Activated naive CD8-positive, alpha-beta T cell treated with anti-CD3 and anti-CD28 coated beads, Interleukin-2, amount 10 ng/mL, durations not matched to agents 7 days and 5 days (primary cell): ENCODE data around the gene KDM5C. TPM values are rescaled to one million over a fixed set of nuclear protein-coding genes. Genes with fewer than 3 reads are reported as not detected.
"Not testable (repeated sequence)": the region's sequence is repeated elsewhere in the genome, so short reads cannot be mapped to it uniquely, and the experiment has no call there.

ENCODE experiments used
- ATAC-seq: fragments of 150-1000 bp; cut with Tn5 transposase; one replicate; pipeline ENCODE4 v1.10.0; 2021; ENCODE audit warnings: low read depth, moderate library complexity
- POLR2A ChIA-PET: fragments of 350-600 bp; sonication (Branson Sonifier 250); formaldehyde crosslinking; loops from one replicate; lab custom pipeline; 2021; ENCODE audit warnings: antibody characterized with exemption; lab: Charles Lee
- DNase-seq: peaks from one replicate; pipeline ENCODE4 v3.0.0; 2021
- H3K27ac Mint-ChIP-seq: one replicate; pipeline ENCODE4 v1.8.0; 2022; ENCODE audit warnings: mild to moderate bottlenecking, mixed read lengths
- H3K27me3 Mint-ChIP-seq: one replicate; pipeline ENCODE4 v1.8.0; 2022; ENCODE audit warnings: mild to moderate bottlenecking, moderate library complexity, mixed read lengths
- H3K36me3 Mint-ChIP-seq: one replicate; pipeline ENCODE4 v1.8.0; 2021; ENCODE audit warnings: mild to moderate bottlenecking, mixed read lengths
- H3K4me1 Mint-ChIP-seq: one replicate; pipeline ENCODE4 v1.8.0; 2021; ENCODE audit warnings: mixed read lengths
- H3K4me3 Mint-ChIP-seq: one replicate; pipeline ENCODE4 v1.8.0; 2022; ENCODE audit warnings: mild to moderate bottlenecking, moderate library complexity, mixed read lengths
- H3K9me3 Mint-ChIP-seq: one replicate; pipeline ENCODE4 v1.8.0; 2021; ENCODE audit warnings: mixed read lengths
- total RNA-seq, 2 experiments: library from RNA; stranded (reverse); gene quantifications; one replicate each; pipeline ENCODE4 v1.2.3, GENCODE V29; 2021

Gene KDM5C
- total RNA-seq, 2 experiments from 2014 or later, result 97.8 to 108 TPM

DNA sequence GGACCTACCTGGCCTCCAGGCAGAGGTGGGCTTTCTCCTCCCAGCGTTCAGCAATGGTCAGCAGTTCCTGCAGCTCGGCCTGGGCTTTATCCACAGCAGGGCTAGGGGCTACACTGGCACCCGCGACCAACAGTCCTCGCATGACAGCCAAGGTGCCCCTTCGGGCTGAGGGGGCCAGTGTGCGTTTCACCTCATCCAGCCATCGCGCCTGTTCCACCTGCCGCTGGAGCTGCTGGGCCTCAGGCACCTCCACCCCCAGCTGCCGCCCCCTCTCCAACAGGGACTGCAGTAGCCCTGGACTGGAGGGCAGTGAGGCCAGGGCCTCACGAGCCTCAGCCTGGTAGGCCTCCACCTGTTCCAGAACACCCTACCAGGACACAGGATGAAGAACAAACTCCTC, 28.3 kb downstream of the KDM5C start:
- ATAC-seq (no peak), DNase-seq (no peak)
- Mint-ChIP-seq H3K36me3 (peaks cover 12% of the 10 kb centered on the region), H3K27me3 (no peaks in the 10 kb centered on the region), H3K9me3 (no peaks in the 10 kb centered on the region), H3K4me1 (no peaks in the 10 kb centered on the region), H3K4me3 (no peak overlapping the region), H3K27ac (no peak overlapping the region)
- POLR2A ChIA-PET, result no interaction called here

GRCh38 chrX:53195401-53195800, 29.6 kb downstream of the KDM5C start:
- no peak overlapping the region for H3K4me3 Mint-ChIP-seq
- peaks cover 2% of the 10 kb centered on the region for H3K4me1 Mint-ChIP-seq
- POLR2A ChIA-PET, result interaction anchor here (1.0 kb wide), 1 partner anchor 57 kb away, joined by 3 read pairs; no protein-coding TSS in a partner anchor
- H3K27me3 Mint-ChIP-seq, result no peaks in the 10 kb centered on the region
- no peak overlapping the region for H3K27ac Mint-ChIP-seq
- H3K9me3 Mint-ChIP-seq, result no peaks in the 10 kb centered on the region
- no peak for ATAC-seq
- DNase-seq, result no peak
- H3K36me3 Mint-ChIP-seq, result peaks cover 14% of the 10 kb centered on the region

GRCh38 chrX:53194308-53194707, 30.7 kb downstream of the KDM5C start:
- Mint-ChIP-seq H3K36me3 (peaks cover 14% of the 10 kb centered on the region), H3K9me3 (no peaks in the 10 kb centered on the region), H3K27me3 (no peaks in the 10 kb centered on the region), H3K4me1 (peaks cover 8% of the 10 kb centered on the region), H3K4me3 (no peak overlapping the region), H3K27ac (no peak overlapping the region)
- no peak for ATAC-seq
- DNase-seq, result no peak
- POLR2A ChIA-PET, result interaction anchor here (1.0 kb wide), 1 partner anchor 58 kb away, joined by 3 read pairs; no protein-coding TSS in a partner anchor

- Mint-ChIP-seq H3K36me3 (peaks cover 13% of the 10 kb centered on the region), H3K27me3 (no peaks in the 10 kb centered on the region), H3K4me1 (peaks cover 11% of the 10 kb centered on the region), H3K27ac (no peak overlapping the region), H3K4me3 (no peak overlapping the region), H3K9me3 (no peaks in the 10 kb centered on the region)
- no peak for DNase-seq
- ATAC-seq, result no peak
- POLR2A ChIA-PET, result no interaction called here
These were observed 31.9 kb downstream of the KDM5C start for GRCh38 chrX:53193093-53193492.

DNA sequence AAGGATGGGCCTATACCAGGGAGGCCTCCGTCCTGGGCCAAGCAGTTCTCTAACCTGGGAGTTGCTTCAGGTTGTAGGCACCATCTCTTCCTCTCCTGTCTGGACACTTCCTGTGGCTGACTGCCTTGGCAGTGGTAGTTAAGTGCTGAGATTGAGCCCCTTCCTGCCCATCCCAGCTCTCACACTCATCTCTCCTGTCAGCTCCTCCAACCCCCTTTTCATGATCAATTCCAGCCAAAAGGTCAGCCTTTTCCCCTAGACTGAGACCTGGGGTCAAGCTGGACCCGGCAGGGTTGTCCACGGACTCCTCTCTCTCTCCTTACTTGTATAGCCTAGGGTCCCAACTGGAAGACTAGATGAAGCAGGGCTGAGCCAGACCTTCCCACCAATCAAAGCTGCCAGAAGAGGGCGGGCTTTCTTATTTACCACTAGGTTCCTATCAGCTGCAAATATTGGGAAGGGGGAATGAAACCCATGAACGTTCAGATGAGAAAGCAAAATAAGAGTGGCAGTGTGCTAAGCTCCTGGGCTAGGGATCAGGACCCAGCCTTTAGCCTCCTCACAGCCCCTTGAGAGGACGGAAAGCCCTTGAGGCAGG, 34.5 kb downstream of the KDM5C start:
- H3K36me3 Mint-ChIP-seq, result peaks cover 3% of the 10 kb centered on the region
- H3K27ac Mint-ChIP-seq, result no peak overlapping the region
- no peak overlapping the region for H3K4me3 Mint-ChIP-seq
- ATAC-seq, result no peak
- no peak for DNase-seq
- peaks cover 11% of the 10 kb centered on the region for H3K4me1 Mint-ChIP-seq
- no peaks in the 10 kb centered on the region for H3K27me3 Mint-ChIP-seq
- POLR2A ChIA-PET, result no interaction called here
- H3K9me3 Mint-ChIP-seq, result no peaks in the 10 kb centered on the region

GRCh38 chrX:53188763-53189162, 36.2 kb downstream of the KDM5C start:
- Mint-ChIP-seq H3K4me3 (no peak overlapping the region), H3K36me3 (peaks cover 2% of the 10 kb centered on the region), H3K4me1 (peaks cover 11% of the 10 kb centered on the region), H3K9me3 (no peaks in the 10 kb centered on the region), H3K27ac (no peak overlapping the region), H3K27me3 (no peaks in the 10 kb centered on the region)
- ATAC-seq (peak; percentile 67), DNase-seq (no peak)
- POLR2A ChIA-PET, result no interaction called here

GRCh38 chrX:53186351-53186750, 38.7 kb downstream of the KDM5C start:
- no peak for ATAC-seq
- no peak for DNase-seq
- Mint-ChIP-seq H3K4me1 (peaks cover 11% of the 10 kb centered on the region), H3K27ac (no peak overlapping the region), H3K9me3 (no peaks in the 10 kb centered on the region), H3K36me3 (peaks cover 2% of the 10 kb centered on the region), H3K27me3 (no peaks in the 10 kb centered on the region), H3K4me3 (no peak overlapping the region)
- POLR2A ChIA-PET, result no interaction called here

- ATAC-seq (no peak), DNase-seq (no peak)
- Mint-ChIP-seq H3K36me3 (no peaks in the 10 kb centered on the region), H3K27ac (no peak overlapping the region), H3K9me3 (no peaks in the 10 kb centered on the region), H3K4me1 (peaks cover 7% of the 10 kb centered on the region), H3K27me3 (no peaks in the 10 kb centered on the region), H3K4me3 (no peak overlapping the region)
- POLR2A ChIA-PET, result no interaction called here
These were observed 40.2 kb downstream of the KDM5C start for GRCh38 chrX:53184836-53185235.

GRCh38 chrX:53171356-53171755, 53.7 kb downstream of the KDM5C start:
- Mint-ChIP-seq H3K9me3 (peaks cover 3% of the 10 kb centered on the region), H3K36me3 (peaks cover 4% of the 10 kb centered on the region), H3K27ac (no peak overlapping the region), H3K27me3 (peaks cover 4% of the 10 kb centered on the region), H3K4me3 (no peak overlapping the region), H3K4me1 (no peaks in the 10 kb centered on the region)
- POLR2A ChIA-PET, result no interaction called here
- ATAC-seq, result no peak
- DNase-seq, result no peak

DNA sequence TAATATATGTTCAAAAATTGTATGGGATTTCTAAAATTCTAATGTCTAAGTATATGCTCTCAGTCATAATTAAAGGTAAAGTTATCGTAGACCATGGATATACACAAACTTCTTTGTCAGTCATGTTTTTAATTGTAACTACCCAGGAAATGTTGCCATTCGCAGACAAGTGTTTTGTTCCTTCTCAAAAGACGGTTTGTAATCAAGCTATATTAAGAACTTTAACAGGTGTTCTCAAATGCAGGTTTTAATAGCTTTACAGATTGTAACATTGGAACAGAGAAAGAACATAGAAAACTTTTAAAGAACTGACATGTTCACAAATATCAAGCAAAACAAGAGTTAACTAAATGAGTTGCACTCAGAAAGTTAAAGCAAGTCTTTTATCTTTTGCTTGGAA, 58.9 kb downstream of the KDM5C start:
- no peaks in the 10 kb centered on the region for H3K9me3 Mint-ChIP-seq
- H3K27ac Mint-ChIP-seq, result no peak overlapping the region
- H3K4me1 Mint-ChIP-seq, result no peaks in the 10 kb centered on the region
- no peak for DNase-seq
- POLR2A ChIA-PET, result no interaction called here
- H3K4me3 Mint-ChIP-seq, result no peak overlapping the region
- H3K27me3 Mint-ChIP-seq, result no peaks in the 10 kb centered on the region
- ATAC-seq, result no peak
- H3K36me3 Mint-ChIP-seq, result no peaks in the 10 kb centered on the region

DNA sequence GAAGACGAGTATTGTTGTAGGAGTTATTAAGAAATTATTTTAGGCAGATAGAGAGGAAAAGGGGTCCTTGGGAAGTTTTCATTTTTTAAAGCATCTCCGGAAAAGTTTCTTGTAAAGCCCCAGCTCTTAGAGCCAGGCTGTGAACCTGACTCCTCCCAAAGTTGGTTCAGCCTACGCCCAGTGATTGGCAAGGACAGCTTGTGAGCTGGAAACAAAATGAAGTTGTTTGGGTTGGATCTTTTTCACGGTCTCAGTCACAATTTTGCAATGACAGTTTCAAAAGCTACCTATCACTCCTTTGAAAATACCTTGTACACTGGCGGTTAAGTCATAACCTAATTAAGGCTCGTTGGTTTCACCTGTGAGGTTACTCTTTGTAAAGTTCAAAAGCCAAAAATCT, 60.4 kb downstream of the KDM5C start:
- H3K27me3 Mint-ChIP-seq, H3K9me3 Mint-ChIP-seq, H3K36me3 Mint-ChIP-seq, POLR2A ChIA-PET, H3K27ac Mint-ChIP-seq, H3K4me1 Mint-ChIP-seq, ATAC-seq, DNase-seq, H3K4me3 Mint-ChIP-seq: not testable (repeated sequence)

GRCh38 chrX:53163436-53163835, 61.6 kb downstream of the KDM5C start:
- no peak overlapping the region for H3K27ac Mint-ChIP-seq
- DNase-seq (no peak), ATAC-seq (no peak)
- no peaks in the 10 kb centered on the region for H3K4me1 Mint-ChIP-seq
- POLR2A ChIA-PET, result no interaction called here
- no peak overlapping the region for H3K4me3 Mint-ChIP-seq
- H3K27me3 Mint-ChIP-seq, result no peaks in the 10 kb centered on the region
- no peaks in the 10 kb centered on the region for H3K9me3 Mint-ChIP-seq
- no peaks in the 10 kb centered on the region for H3K36me3 Mint-ChIP-seq

DNA sequence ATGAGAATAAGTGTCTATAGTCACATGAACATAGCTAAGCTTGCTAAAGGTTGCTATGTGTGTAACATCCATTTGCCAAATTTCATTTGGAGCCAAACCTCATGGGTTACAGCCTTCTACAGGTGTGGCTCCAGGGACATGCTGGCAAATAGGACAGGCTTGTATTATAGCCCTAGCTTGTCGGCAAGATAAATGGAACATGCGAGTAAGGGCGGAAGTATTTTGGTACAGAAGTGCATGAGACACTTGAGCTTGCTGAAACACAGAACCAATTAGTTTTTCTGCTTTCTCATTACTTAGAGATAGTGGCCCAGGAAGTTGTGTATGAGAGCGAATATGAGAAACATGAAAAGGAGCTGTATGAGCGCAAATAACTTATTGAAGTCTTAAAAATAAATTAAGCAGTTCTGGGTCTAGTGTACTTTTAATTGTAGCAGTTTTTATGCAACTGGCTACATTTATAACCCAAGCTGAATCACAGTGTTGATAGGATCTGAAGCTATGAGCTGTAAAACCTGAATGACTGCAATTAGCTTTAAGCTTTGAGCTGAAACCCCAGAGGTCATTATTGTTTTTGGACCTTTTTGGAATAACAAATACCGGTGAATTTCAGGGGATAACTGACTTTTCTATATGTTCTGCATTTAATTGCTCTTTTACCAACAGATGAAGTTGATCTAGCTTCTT, 64.6 kb downstream of the KDM5C start:
- ATAC-seq (no peak), DNase-seq (no peak)
- Mint-ChIP-seq H3K27me3 (no peaks in the 10 kb centered on the region), H3K27ac (no peak overlapping the region), H3K36me3 (no peaks in the 10 kb centered on the region), H3K4me1 (no peaks in the 10 kb centered on the region), H3K4me3 (no peak overlapping the region), H3K9me3 (no peaks in the 10 kb centered on the region)
- POLR2A ChIA-PET, result no interaction called here

- no peak for DNase-seq
- Mint-ChIP-seq H3K9me3 (no peaks in the 10 kb centered on the region), H3K4me3 (no peak overlapping the region), H3K36me3 (no peaks in the 10 kb centered on the region), H3K27ac (no peak overlapping the region), H3K27me3 (no peaks in the 10 kb centered on the region), H3K4me1 (no peaks in the 10 kb centered on the region)
- POLR2A ChIA-PET, result no interaction called here
- ATAC-seq, result no peak
These were observed 65.8 kb downstream of the KDM5C start for GRCh38 chrX:53159184-53159583.
